GM18861 (cell line): ENCODE results near the gene MRPL17.

Experiments used
- ATAC-seq: cut with Tn5 transposase; IDR thresholded peaks from one replicate; pipeline ENCODE4 v1.9.1; 2021; ENCODE audit not compliant: unreplicated experiment

MRPL17 gene

GRCh38 chr11:6655020-6655789 is 27.9 kb downstream of the MRPL17 start:
- no peak for ATAC-seq

DNA sequence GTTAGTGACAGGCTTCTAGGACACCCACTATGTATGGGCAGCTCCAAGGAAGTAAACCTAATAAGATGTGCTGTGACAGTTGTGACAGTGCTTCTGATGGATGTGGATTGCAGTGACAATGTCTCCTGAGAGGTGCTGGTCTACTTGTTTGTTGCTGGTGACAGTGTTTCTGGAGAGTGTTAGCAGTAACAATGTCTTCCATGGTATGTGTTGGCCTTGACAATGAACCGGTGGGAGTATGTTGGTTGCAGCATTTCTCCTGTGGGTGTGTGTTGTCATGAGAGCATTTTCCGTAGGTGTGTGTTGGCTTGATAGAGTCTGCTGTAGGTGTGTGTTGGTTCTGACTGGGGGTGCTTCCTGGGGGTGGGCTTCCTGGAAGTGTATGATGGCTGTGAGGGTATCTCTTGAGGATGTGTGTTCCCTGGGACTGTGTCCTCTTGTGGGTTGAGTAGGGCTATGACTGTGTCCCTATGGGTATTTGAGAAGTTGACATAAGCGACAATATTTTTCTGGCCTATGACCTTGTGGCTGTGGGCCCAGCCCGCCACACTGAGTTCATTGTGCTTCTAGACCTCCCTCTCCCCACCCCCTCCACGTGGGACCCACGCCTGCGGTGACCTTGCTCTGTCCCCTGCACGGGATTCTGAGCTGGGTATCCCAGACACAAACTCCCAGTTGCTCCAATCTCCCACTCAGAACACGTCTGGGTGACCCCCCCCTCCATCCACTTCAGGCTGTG is 28.7 kb downstream of the MRPL17 start:
- no peak for ATAC-seq

- ATAC-seq = no peak
Observed at GRCh38 chr11:6653656-6654055, 29.5 kb downstream of the MRPL17 start.

- ATAC-seq = no peak
Observed at GRCh38 chr11:6653097-6653496, 30.0 kb downstream of the MRPL17 start.

DNA sequence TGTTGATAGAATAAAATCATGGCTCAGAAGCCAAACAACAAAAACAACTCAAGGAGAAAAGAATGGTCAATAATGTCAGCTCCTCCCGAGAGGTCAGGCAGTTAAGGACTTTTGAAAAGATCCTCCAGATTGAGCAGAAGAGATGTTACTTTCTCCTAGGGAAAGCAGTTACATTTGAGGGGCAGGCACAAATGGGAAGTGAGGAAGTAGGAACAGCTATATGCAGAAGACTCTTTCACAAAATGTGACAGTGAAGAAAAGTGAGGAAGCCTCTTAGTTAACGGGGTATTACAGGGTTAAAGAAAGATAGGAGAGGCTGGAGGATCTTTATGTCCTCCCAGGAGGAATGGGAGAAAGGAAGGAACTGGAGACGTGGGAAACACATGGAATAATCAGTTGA is 31.0 kb downstream of the MRPL17 start:
- no peak for ATAC-seq

GRCh38 chr11:6650980-6651379 is 32.2 kb downstream of the MRPL17 start:
- ATAC-seq = no peak

GRCh38 chr11:6650104-6650503 is 33.0 kb downstream of the MRPL17 start:
- no peak for ATAC-seq

DNA sequence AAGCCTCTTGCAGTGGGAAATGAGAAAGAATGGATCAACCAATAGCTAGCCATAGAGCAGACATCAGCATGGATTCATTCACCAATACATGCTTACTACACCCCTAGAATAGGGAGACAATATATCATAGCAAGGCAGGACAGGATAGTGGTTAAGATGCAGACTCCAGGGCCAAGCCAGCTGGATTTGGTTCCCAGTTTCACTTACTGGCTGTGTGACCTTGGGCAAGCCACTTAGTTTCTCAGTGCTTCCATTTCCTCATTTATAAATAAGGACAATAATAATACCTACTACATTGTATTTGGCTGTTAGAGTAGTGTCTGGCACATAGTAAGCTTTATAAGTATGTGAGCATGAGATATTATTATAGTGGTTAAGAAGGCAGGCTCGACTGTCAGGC is 34.6 kb downstream of the MRPL17 start:
- ATAC-seq = no peak

DNA sequence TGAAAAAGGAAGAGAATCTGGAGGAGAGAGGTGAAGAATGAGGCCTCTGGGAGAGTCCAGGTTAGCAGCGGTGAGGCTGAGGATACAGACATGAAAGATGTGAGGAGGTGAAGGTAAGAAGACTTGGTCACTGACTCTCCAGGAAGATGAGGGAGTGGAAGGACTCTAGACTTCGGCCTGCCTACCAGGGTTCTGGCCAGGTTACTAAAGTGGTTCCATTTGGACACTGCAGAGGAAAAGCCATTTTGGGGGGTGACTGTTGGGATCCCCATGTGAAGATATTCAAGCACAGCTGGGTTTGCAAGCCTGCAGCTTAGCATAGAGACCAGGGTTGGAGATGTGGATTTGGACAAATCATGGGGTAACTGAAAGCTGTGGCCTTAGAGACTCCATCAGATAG is 35.3 kb downstream of the MRPL17 start:
- no peak for ATAC-seq

DNA sequence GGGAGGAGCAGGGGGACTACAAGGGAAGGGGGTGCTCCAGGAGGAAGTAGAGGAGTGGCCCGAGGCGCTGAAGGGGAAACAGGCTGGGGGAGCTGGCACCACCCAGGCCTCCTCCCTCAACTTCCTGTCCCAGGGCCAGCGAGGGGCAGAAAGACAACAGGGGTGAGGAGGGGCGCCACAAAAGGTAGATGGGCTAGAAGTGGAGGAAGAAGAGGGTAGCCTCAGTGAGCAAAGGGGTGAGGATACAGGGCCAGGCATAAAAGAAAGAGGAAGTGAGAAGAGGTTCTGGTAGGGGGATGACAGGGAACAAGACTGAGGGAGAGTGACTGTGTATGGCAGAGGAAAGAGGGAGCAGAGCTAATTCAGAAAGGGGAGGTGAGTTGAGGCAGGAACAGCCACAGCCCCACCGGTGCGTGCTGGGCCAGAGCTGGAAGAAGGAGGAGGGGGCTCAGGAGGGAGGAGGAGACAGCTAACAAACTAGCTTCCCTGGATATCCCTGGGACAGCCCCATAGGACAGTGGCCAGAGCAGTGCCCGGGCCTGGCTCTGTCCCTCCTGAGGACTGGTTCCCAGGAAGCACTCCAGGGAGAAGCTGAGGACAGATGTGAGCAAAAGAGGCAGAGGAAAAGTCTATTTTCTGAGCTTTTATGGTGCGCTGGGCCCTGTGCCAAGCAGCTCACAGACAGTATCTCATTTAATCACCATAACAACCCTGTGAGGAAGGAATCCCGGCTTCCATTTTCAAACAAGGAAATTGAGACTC is 36.0 kb downstream of the MRPL17 start:
- ATAC-seq = peak; percentile 95

GRCh38 chr11:6646576-6646917 is 36.6 kb downstream of the MRPL17 start:
- ATAC-seq = no peak

DNA sequence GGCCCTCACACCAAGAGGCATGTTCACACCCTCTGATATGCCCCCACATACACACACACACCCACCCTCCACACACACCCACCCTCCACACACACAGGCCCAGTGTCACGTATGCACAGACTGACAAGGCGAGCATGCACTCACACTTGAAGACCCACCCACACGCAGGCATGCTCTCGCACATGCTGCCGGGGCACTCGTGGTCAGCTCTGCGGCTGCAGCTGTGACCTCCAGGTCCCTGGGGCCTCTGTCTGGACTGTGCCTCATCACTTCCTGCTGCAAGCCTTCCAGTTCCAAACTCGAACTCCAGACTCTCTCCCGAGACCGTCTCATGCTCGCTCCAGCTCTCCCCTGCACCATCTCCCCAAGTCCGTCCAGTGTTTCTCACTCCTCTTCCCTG is 37.1 kb downstream of the MRPL17 start:
- no peak for ATAC-seq

GRCh38 chr11:6642957-6643356 is 40.2 kb downstream of the MRPL17 start:
- no peak for ATAC-seq

DNA sequence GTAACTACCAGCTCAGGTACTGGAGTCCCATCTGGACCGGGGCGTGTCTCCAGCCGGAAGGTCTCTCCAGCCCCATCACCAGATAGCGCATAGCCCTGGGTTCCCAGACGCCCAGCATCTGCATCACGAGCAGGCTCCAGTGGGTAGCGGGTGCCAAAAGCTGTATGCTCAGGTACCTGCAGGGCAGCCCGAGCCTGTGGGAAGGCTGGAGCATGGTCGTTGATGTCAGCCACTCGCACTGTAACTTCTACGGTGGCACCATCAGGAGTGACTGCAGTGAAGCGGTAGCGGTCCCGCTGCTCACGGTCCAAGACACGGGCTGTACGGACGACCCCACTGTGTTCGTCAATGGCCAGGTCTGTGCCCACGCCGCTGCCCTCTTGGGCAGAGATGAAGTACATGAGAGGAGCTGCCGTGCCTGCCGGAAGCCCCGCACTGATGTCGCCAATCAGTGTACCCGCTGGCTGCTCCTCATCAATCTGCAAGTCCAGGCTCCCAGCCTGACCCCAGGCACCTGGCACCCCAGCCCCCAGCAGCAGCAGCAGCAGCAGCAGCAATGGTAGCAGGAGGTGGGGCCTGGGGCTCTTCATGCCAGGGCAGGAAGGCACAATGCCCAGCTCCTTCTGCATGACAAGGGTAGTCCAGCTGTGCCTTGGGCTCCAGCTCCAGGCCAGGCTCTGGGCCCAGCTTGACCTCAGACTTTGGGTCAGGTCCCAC is 42.0 kb downstream of the MRPL17 start:
- ATAC-seq = no peak

GRCh38 chr11:6640036-6640984 is 42.8 kb downstream of the MRPL17 start:
- no peak for ATAC-seq

GRCh38 chr11:6638429-6638828 is 44.7 kb downstream of the MRPL17 start:
- no peak for ATAC-seq

DNA sequence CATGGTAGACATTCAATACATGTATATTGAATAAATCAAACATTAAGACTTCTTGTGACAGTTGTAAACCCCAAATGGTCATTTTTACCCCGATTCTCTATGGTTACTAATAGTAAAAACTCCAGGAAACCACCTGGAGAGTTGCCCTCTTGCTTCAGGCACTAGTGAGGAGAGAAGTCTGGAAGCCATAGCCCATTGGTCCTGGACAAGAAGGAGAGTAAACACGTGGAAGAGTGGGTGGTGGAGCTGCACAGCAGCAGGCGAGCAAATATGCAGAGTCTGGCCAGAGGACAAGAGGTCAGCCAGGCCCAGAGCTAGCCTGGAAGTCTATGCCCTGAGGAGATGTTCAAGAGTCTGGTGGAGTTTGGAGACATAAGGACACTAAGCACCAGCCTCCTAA is 45.3 kb downstream of the MRPL17 start:
- ATAC-seq = no peak

DNA sequence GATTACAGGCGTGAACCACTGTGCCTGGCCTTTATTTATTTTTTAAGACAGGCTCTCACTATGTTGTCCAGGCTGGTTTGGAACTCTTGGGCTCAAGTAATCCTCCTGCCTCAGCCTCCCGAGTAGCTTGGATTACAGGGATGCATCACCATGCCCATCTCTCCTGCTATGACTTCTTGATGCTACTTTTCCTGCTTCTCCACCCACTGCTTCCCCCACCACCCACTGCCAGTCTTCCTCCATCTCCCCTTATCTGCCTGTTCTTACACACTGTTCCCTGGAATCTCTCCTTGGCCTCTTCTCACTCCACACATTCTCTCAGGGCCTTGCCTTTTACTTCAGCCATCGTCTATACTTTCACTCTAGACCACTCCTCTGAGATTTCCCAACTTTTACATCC is 46.7 kb downstream of the MRPL17 start:
- no peak for ATAC-seq

DNA sequence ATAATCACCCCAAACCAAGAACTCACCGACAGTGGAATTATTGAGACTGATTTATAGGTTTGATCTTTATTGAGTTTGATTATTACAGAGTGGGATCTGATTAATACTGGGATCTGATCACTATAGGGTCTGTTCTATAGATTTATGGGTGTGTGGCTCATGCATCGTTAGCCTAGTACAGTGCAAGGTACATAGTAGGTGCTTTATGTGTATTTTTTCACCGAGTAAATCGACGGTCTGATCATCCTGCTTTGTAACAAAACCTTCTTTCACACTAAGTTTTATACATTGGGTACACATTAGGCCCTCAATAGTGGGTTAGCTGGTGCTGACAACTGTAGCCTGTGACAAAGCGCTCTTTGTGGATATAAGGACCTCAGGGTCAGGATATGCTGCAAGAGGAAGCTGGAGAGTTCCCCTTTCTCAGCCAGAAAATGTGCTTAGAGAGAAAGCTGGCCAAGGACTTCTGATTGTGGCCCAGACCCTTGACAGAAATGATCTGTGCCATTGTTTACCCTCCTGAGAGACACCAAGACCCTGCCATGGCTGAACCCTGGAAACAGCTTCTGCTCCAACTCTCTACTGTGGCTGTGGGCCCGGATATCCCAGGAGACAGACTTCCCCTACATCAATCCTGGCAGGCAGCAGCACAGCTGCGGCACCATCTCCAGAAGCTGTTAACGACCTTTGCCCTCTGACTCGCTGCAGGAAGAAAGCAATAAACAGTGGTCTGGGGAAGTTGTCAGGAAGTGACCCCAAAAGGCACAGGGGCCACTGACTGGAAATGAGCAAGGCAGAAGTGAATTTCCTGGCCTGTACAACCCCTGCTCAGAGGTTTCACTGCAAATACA is 47.8 kb downstream of the MRPL17 start:
- ATAC-seq = no peak
